HG03457 (cell line): ENCODE results near the gene NID1.
"Not testable (repeated sequence)": the region's sequence is repeated elsewhere in the genome, so short reads cannot be mapped to it uniquely, and the experiment has no call there.

Source experiments
- ATAC-seq: cut with Tn5 transposase; IDR thresholded peaks from one replicate; pipeline ENCODE4 v1.9.1; 2021; ENCODE audit warnings: moderate number of reproducible peaks; ENCODE audit not compliant: unreplicated experiment

NID1 gene

DNA sequence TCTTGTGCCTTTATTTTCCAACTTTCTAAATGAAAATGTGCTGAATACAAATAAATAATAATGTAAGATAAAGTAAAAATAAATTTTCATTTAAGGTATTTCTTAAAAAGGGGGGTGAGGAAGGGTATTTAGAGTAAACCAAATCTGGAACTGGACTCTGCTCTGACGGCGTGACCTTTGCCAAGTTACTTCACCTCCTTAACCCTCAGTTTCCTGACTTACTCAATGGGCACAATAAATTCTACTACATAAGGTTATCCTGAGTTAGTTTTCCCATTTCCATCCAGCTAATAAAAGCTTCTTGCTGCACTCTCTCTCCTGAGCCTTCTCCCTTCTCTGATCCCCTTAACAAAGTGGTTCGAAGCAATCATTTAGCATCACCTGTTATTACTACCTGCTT, 93.9 kb downstream of the NID1 start:
- no peak for ATAC-seq

DNA sequence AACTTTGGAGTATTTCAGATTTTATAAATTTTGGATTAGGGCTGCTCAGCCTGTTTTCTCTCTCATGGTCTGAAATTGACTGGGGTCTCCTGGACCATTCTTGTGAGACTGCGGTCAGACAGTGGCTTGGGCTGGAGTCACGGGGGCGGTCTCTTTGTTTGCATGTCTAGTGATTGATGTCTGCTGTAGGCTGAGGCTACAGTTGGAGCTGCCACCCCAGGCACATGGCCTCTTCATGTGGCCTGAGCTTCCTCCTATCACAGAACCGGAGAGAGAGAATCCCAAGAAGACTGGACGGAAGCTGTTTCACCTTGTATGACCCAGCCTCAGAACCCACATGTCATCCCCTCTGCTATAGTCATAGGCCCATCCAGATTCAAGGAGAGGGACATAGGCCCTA, 96.1 kb downstream of the NID1 start:
- ATAC-seq = no peak

DNA sequence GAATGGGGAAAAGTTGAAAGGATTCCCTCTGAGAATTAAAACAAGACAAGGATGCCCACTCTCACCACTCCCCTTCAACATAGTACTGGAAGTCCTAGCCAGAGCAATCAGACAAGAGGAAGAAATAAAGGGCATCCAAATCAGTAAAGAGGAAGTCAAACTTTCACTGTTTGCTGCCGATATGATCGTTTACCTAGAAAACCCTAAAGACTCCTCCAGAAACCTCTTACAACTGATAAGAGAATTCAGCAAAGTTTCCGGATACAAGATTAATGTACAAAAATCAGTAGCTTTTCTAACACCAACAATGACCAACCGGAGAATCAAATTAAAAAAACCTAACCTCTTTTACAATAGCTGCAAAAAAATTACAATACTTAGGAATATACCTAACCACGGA, 98.8 kb downstream of the NID1 start:
- ATAC-seq = not testable (repeated sequence)

DNA sequence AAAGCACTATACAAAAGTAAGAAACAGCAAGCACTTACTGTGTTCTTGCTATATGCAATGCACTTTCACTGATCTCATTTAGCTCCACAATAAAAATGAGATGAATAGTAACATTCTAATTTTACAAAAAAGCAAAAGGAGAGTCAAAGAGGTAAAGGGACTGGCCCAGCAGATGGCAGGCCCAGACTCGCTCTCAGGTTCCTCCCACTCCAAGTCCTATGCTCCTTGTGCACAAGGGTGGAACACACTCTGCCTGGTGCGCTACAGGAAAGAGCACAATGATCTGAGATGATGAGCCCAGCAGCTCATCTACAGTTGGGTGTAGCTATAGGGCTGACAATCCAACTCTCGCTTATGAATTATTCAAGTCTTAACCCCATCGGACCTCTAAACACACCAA, 104.1 kb downstream of the NID1 start:
- ATAC-seq = no peak

DNA sequence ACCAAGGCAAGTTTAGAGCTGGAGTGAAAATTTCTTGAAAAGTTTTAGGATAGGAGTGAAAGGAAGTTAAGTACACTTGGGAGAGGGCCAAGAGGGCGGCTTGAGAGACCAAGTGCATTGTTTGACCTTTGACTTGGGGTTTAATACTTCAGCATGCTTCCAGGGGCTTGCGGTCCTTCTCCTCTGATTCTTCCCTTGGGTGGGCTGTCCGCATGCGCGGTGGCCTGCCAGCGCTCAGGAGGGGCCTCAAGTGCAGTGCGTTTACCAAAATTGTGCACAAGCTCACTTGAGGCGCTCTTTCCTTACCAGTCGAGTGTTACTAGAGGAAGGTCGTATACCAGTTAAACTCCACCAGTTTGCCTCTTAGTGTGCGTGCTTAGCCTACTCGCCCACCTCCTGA, 106.9 kb downstream of the NID1 start:
- ATAC-seq = no peak

DNA sequence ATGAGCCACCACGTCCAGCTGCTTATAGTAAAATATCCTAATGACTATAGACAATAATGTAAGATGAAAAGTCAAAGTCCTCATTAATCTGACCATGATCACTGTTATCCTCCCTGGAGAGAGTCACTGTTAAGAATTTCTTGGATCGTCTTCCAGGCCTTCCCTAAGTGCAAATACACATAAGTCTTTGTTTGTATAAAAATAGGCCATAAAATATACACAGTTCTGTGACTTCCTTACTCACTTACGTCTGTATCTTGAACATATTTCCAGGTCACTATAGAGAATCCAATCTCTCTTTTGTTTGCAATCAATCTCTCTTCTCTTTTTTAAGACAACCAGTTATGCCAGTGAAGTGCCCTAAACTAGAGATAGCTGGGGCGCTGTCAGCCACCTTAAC, 109.1 kb downstream of the NID1 start:
- ATAC-seq = no peak

DNA sequence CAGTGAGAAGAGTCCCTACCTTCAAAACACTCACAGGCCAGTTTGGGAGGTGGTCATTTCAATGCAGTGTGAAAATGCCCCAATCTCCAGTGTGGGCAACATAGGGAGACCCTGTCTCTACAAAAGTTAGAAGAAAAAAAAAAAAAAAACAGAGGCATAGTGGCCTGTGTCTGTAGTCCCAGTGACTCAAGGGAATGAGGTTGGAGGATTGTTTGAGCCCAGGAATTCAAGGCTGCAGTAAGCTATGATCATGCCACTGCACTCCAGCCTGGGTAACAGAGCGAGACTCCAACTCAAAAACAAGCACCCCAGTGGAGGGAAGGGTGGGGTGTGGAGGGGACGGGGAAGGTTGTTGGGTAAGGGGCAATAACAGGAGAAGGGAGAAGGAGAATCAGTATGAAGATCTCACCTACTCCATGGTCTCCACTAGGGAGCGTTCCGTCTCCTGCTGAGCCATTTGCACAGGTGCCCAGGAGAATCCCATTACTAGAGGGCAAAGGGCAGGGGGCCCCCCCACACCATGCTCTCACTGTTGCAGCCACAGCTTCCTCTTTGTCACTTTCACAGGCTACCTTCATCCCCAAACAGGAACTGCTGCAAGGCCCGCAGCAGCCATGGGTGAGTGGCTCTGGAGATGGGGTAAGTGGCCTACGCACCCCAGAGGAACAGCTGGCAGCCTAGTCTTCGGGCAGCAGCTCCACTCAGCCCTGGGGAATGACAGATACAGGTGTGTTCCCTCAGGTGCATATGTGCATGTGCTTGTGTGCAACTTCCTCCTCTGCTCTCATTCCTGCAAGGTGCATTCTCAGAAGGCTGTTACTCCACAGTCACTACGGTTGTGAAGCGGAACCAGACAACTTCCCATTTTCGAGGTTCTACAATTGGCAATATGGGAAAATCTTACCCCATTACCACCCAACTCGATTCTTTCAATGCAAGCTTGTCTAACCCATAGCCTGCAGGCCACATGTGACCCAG, 110.3 kb downstream of the NID1 start:
- ATAC-seq = peak; percentile 95

DNA sequence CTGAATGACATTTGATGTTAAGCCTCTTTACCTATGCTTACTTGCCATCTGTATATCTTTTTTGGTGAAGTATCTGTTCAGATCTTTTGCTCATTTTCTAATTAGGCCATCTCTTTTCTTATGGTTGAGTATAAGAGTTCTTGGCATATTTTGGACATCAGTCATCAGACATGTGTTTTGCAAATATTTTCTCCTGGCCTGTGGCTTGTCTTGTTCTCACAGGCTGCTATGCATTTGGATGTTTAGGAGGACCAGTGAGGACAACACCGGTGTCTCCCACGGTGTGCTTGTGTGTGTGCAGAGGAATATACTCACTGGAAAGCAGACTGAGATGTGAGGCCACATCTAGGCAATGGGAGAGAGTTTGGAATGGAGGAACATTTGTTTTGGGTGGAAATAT, 111.1 kb downstream of the NID1 start:
- ATAC-seq = no peak

DNA sequence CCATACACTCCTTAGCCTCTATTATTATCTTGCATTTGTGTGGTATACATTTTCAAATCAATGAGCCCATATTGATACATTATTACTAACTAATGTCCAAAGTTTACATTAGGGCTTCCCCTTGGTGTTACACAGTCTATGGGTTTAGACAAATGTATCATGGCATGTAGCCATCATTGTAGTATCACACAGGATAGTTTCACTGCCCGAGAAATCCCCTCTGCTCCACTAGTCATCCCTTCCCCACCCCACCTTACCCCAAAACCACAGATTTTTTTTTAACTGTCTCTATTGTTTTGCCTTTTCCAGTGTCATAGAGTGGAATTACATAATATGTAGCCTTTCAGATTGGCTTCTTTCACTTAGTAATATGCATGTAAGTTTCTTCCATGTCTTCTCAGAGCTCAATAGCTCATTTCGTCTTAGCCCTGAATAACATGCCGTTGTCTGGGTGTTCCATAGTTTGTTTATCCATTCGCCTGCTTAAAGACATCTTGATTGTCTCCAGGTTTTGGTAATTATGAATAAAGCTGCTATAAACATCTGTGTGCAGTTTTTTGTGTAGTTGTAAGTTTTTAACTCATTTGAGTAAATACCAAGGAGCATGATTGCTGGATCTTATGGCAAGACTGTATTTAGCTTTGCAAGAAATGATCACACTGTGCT, 111.8 kb downstream of the NID1 start:
- peak; percentile 50 for ATAC-seq

DNA sequence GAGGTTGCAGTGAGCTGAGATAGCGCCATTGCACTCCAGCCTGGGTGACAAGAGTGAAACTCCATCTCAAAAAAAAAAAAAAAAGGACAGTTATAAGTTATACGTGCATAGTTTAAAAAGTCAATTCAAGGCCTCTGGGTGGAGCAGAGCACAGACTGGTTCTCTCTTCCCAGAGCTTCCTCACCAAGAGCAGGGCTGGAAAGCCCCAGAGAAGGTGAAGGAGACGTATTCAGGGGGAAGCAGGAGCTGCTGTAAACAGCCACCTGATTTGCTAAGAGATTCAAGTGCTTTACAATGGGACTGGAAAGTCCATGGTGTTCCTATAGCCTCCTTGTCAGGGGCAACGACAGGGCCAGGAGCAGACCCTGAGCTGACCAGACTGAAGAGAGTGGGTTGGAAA, 113.2 kb downstream of the NID1 start:
- no peak for ATAC-seq

DNA sequence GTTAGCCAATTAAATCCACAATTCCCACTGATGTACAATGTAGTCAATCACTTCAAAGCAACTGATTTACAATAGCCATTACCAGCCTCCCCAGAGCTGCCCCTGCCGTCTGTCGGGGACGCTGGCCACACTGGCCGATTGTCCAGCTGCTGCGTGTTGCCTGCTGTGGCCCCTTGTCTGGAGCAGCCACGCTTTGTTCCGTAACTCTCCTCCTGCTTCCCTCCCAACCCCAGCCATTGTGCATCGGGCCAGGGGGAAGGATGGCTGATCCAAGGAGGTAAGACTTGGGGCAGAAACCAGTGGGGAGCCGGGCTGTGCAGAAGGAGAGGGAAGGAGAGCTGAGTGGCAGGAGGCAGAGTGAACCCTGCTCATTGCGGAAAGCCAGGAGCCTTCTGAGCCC, 114.6 kb downstream of the NID1 start:
- no peak for ATAC-seq

DNA sequence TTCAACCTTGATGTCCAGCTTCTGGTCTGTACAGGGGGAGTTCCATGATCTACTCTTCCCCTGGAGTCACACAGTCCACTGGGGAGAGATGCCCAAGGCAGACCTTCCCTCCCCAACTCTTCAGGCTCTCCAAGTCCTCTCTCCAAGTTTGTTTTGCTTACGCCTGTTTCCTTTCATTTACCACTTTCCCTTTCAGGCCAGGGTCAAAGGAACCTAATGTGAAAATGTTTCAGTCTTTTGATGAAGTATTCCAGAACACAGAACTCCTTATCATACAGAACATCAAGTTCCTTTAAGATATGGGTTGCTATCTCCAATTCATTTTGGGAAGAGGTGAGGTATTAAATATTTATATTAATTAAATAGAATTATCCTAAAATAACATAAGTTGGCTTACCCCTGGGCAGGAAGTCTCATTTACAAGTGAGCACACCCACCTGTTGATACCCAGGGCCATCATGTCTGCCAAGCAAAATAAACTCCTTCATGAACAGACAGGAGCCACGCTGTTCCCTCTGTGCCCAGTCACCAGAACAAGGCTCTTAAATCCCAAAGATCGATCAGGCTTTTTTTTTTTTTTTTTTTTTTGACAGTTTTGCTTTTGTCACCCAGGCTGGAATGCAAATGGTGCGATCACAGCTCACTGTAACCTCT, 116.0 kb downstream of the NID1 start:
- ATAC-seq = no peak

DNA sequence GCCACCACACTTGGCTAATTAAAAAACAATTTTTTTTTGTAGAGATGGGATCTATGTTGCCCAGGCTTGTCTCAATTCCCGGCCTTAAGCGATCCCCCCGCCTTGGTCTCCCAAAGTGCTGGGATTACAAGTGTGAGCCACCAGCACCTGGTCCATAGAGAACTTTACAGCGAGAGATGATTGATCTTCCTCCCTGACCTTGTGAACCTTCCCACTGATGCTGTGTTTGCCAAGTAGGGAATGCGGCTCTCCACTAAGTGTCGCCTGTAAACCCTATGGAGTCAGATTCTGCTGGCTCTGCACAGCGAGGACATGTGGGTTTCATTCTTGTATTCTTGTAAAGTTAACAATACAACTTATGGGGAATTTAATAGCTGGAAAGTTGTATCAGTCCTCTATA, 116.9 kb downstream of the NID1 start:
- ATAC-seq = no peak

DNA sequence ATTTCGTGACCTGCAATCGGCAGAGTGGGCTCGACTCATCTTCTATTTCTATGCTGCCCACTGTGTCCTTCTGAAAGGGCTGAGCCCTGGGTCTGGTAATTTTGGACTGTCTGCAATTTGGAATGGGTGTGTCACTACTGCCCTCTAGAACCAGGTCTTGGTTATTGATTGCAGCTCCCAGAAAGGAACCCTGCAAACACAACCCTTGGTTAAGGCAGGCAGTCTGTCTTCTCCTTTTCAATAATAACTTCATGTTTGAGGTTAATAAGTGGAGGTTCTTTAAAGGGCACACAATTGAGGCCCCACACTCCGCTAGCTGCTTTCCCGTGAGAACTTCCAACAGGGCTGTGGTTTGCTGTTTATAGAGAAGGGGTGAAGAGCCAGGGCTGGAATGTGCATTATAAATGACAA, 118.3 kb downstream of the NID1 start:
- no peak for ATAC-seq

DNA sequence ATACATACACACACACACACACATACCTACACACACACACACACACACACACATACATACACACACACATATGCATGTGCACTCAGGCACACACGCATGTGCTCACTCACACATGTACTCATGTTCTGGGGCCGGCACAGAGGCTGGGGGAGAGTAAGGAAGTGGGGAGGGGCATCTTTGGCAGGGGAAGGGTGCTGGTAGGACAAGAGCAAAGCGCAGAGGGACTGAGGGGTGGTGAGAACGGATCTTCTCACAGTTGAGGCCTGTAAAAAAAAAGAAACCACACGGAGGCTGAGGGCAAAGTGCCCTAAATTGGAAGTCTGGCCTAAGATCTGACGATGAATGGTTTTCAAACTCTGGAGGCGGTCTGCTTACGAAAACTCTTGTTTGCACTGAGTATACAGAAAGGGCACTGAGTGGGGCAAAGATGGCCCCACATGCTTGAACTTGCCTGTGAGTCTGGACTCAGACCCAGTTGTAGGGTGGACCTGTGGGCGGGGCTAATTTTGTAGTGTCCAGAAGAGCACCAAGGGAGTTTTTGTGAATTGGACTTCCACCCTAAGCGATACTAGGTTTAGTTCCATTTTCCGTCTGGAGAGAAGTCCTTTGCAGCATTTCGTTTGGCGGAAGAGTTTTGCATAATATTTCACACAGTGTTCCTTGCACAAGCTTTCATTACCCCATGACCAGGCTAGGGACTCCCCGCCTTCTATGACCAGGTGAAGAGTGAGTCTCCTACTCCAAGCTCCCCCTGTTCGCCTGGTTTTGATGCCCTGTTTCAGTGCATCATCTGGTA, 118.9 kb downstream of the NID1 start:
- ATAC-seq = no peak

DNA sequence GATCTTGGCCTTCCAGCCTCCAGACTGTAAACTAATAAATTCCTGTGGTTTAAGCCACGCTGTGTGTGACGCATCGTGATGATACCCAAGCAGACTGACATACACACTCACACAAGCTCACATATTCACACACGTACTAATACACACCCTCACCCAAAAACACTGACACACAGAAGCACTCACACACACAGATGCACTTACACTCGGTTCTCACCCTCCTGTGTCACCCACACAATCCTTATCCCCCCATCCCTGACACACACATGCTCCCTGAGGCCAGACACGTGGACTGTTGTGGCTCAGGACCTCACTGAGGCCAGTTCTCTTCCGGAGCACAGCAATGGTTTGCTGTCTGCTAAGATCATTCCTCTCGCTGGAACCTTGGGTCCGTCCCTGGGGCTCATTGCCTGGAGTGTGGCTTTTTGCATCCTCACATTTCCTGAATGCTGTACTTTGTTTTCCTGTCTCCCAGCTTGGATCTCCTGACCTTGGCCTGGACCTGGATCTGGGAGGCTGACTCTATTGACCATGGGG, 121.2 kb downstream of the NID1 start:
- no peak for ATAC-seq

DNA sequence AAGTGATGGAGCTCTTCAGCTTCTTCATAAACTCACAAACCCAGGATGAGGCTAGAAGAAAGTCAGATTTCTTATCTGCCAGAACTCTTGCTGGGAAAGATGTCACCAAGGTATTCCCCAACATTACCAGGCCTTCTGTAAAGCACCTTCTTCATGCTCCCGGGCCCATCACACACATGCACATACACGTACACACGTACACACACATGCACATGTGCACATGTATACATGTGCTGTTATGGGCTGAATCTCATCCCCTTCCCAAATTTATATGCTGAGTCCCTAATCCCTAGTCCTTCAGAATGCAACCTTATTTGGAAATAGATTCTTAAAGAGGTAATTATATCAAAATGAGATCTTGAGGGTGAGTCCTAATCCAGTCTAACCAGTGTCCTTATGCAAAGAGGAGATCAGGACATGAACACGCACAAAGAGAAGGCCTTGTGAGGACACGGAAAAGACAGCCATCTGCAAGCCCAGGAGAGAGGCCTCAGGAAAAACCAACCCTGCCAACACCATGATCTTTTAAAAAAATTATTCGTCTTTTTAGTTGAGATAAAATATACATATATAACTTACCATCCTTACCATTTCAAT, 121.8 kb downstream of the NID1 start:
- no peak for ATAC-seq

DNA sequence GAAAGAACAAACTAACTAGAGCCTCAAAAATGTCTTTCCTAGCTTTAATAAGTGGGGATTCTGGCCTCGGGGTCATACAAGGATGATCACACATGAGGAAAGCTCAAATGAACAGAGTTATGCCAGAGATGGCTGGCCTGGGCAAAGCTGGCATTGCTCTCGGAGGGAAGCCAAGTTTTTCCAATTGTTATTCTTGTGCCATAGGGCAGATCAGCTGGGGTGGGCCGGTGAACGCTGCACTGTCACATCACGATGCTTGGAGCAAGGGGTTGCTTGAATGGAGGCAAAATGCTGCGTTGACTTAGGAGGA, 122.3 kb downstream of the NID1 start:
- no peak for ATAC-seq

DNA sequence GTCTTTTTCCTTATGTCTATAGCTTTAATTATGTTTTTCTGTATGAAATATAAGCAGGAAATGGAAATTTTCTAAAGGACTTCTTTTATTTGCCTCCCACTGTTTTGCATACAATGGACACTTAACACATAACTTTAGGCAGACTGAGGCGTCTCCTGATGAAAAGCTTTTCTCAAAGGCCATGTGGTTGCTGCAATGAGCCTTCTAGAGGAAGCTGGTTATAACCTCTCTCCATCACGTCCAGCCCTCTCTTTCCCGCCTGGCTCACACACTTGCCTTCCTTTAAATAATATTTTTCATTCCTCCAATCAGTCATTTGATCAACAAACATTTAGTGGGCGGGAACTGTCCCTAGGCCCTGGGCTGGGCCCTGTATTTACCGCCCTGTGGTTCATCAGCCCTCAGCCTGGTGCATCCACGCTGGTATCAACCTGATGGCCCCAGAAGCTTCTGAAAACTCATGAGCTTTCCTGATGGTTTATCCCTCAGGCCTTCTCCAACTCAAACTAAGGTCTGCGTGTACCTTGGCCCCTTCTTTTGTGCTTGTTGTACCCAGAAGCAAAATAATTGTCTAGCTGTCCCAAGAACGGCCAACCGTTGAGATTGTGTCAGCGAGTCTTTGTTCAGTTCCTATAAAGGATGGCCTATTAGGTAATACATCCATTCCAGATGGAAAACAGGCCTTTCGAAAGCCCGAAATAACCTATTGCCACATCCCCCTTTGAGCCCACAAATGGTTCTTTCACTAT, 122.8 kb downstream of the NID1 start:
- no peak for ATAC-seq

DNA sequence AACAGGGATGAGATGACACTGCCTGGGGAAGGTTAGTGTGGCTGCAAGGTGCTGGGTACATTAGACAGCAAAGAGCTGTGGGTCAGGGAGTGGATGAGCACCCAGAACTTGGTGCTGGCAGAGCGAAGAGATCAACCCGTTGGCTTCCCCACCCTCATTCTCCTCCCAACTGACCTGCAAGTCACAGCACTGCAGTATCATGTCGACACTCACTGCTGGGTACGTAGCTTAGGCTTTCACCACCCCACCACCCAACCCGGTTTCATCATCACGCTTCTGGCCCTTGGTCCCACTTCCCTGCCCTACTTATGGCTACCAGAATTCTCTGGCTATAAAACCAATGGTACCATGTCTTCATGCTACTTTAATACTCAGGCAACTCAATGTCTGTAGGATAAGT, 124.6 kb downstream of the NID1 start:
- ATAC-seq = no peak
